ENCODE measurements around the gene BRAF.
"Not testable (repeated sequence)": the region's sequence is repeated elsewhere in the genome, so short reads cannot be mapped to it uniquely, and the experiment has no call there.

DNA sequence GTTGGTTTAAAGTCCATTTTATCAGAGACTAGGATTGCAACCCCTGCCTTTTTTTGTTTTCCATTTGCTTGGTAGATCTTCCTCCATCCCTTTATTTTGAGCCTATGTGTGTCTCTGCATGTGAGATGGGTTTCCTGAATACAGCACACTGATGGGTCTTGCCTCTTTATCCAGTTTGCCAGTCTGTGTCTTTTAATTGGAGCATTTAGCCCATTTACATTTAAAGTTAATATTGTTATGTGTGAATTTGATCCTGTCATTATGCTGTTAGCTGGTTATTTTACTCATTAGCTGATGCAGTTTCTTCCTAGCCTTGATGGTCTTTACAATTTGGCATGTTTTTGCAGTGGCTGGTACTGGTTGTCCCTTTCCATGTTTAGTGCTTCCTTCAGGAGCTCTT, 212.3 kb downstream of the BRAF start:
- TF ChIP-seq, protein P1, sequence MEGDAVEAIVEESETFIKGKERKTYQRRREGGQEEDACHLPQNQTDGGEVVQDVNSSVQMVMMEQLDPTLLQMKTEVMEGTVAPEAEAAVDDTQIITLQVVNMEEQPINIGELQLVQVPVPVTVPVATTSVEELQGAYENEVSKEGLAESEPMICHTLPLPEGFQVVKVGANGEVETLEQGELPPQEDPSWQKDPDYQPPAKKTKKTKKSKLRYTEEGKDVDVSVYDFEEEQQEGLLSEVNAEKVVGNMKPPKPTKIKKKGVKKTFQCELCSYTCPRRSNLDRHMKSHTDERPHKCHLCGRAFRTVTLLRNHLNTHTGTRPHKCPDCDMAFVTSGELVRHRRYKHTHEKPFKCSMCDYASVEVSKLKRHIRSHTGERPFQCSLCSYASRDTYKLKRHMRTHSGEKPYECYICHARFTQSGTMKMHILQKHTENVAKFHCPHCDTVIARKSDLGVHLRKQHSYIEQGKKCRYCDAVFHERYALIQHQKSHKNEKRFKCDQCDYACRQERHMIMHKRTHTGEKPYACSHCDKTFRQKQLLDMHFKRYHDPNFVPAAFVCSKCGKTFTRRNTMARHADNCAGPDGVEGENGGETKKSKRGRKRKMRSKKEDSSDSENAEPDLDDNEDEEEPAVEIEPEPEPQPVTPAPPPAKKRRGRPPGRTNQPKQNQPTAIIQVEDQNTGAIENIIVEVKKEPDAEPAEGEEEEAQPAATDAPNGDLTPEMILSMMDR (IDR thresholded peaks at IDR 0.05) = not testable (repeated sequence)
- not testable (repeated sequence) for TF ChIP-seq POLR2A, POLR2AphosphoS5, EP300 (IDR thresholded peaks at IDR 0.05)
